HG03039 (cell line): ENCODE data around the gene NCF4.
A peak's percentile ranks its signal among the peaks of the same experiment; 100 is the strongest.

ENCODE experiments used
- ATAC-seq: cut with Tn5 transposase; IDR thresholded peaks from one replicate; pipeline ENCODE4 v1.9.1; 2021; ENCODE audit warnings: mild to moderate bottlenecking, moderate library complexity; ENCODE audit not compliant: unreplicated experiment

The NCF4 gene

DNA sequence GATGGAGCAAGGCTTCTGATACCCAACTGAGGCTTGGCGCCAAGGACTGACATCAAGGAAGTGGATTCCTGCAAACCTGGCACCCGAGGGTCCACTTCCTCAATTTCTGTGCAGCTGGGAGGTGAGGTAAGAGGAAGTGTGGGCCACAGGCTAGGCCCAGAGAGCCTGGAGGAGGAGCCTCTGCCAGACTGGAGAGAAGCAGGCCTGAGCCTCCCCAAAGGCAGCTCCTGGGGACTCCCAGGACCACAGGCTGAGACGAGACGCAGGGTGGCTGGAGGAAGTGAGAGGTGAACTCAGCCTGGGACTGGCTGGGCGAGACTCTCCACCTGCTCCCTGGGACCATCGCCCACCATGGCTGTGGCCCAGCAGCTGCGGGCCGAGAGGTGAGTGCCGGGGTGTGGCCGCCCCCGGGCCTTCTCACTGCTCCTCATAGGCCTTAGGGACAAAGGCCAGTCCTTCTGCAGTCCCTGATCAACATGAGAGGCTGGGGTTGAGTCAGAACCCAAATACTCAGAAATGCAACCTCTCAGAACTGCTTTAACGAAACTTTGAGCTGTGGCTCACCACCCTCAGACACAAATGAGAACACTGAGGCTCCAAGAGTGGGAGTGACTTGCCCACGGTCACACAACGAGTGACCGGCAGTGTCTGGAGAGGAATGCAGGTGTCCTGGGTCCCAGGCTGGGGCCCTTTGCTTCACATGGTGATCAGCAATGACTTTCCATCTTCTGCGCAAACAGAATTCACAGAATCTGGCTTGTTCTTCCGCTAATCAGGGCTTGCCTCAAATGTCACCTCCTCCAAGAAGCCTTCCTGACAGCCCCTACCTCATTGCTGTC is at the start of gene NCF4:
NCF4 (plus strand) TSS at position 186 of the 839 bp plus-strand sequence; CDS start at position 352, 166 bp downstream.
- peak; percentile 47 for ATAC-seq

DNA sequence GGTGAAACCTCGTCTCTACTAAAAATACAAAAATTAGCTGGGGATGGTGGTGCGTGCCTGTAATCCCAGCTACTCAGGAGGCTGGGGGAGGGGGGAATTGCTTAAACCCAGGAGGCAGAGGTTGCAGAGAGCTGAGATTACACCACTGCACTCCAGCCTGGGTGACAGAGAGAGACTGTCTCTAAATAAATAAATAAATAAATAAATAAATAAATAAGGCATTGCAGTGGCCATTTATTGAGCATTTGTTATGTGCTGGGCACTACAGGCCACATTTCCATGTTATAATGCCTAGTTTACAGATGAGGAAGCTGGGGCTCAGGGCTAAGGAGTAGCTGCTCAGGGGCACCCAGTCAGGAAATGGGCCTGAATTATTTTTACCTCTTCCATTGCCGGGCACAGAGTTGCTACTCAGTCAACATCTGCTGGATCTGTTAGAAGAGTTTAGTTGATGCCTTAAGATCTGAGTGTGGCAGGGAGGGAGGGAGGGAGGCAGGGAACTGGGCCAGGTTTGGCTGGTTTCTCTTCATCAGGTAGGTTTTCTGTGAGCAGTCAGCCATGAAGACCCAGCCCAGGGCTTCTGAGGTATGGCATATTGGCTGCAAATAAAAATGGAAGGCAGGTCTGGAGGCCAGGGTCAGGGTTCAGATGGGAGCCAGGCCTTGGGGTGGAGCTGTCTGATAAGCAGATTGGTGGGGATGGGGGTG is 49.6 kb upstream of the NCF4 start:
- no peak for ATAC-seq

DNA sequence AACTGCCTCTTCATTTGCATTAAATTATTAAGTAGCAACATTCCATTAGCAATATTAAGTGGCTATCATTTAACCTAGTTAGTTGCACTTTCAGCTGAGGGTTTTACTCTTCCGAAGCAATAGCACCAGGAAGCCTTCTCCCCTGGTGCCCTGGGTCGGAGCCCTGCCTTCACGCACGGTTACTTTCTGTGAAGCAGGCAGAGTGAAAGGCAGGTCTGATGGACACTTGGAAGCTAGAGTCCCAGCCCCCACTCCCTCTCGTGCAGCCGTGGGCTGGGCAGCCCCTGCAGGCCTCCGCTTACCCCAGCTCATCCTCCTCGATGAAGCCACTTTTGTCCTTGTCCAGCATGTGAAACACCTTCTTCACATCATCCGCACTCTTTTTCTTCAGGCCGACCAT is 46.0 kb upstream of the NCF4 start:
- no peak for ATAC-seq

DNA sequence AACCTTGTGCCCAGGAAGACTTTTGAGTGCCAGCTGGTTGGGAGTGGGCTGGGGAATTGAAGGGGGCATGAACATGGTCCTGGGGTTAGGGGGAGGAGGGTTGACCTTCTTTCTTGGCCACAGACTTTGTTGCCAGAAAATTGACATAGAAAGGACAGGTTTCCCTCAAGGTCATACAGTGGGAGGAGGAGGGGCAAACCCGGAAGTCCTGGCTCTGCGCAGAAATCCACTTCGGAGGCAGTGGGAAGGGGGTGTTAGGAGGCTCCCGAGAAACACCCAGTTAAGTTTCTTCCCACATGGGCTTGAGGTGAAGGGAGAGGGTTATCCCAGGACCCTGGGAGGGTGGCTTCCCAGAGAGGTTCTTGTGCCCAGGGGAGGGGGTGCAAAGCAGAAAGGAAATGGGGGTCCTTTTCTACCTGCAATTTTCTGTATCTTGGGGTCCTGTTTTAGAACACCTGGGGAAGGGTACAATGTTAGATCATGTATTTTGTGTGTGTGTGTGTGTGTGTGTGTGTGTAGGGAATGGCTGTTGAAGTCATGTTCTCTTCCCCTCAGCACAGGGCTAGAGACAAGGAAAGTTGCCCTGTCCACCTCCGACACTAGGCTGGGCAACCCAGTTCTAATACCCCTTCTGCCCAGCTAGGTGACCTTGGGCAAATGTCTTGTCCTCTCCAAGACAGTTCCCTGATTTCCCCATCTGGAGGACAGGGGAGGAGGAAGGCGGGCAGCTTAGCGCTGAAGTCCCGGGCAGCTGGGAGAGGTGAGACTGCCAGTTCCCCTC is 45.1 kb upstream of the NCF4 start:
- no peak for ATAC-seq

DNA sequence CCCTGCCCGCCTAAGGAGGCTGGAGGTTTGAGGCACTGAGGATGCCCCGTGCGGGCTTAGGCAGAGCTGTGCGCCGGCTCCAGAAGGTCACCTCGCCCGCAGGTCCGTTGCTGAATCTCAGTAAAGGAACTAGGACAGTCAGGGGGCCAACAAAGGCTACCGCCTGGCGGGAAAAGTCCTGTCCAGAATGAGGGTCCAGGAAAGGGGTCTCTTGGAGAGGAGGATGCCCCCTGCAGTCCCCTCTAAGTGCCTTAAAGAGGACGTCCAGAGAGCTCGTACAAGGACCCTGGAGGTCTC is 44.5 kb upstream of the NCF4 start:
- ATAC-seq: no peak

DNA sequence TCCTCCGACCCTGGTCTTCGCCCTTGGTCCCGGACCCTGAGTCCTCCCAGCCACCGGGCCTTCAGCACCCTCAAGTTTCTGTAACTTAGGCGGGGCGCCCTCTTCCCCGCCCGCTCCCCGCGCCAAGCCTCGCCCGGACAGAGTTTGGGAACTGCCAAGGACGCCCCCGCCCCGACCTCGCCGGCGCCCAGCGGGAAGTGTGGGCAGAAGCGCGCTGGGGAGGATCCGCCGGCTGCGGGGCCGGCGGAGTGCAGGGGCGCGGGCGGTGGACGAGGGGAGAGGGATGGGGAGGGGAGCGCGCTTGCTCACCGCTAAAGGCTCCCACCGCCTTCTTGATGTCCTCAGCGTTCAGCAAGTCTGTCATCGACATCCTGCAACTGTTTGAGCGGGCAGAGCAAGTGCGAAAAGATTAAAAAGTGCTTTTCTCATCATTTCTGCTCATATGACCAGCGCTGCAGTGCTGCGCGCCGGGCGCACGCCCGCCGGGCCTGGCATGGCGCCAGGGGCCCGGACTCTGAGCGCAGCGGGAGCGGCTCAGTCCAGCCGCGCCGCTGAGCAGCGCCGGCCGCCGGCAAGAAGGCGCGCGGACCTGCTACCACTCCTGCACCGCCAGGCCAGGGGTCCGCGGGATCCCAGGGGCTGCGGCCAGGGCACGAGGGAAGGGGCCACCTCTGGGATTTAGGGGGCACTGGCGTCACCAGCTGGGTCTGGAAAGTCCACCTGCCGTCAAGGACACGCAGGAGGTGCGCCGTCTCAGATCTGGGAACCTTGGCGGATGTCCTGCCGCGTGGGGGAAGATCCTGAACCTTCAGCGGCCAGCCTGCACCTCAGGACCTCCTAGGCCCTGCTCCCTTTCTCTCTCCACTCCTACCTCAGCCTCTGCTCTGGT is 43.9 kb upstream of the NCF4 start, which contains the start of gene PVALB:
PVALB (minus strand) TSS at position 400 of the 889 bp plus-strand sequence; CDS start at position 370, 30 bp downstream.
- ATAC-seq: no peak

DNA sequence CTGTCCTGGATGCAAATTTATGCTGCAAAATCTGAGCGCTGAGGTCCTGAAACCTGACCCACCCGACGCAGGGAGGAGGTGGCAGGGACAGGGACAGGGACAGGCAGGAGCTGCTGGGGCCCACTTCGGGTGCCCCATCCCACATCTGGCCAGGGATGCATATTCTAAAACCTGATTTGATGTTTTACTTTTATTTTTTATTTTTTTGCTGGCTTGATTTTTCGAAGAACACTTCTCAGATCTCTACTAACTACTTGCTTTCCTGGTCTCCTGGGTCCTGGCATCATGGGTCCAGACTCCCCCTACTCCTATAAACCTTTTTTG is 43.3 kb upstream of the NCF4 start:
- no peak for ATAC-seq

DNA sequence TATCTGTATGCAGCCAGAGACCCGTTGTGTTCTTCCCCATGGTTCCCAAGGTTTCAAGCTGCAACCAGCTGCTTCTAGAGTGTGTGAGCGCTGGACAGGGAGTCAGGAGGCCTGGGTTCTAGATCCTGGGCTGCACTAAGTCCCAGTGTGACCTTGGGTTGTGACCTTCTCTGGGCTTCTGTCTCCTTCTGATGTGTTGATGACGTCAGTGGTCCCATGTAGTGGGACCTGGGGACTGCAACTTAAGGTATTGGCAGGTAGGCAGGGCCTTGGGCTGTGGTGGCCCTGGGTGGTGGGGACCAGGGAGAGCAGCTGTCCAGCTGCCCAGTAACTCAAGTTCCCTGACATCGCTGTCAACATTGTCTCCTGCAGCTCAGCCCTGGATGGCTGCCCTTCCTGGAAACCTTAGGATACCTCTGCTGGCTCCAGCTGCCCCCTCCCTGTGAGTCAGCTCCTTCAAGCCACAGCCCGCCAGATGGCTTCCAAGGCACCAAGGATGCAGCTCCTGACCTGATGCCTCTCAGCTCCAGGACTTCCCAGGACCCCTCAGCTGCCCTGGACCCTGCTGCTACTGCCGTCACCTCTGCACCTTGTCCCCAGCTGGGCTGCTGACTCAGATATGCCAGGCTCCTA is 42.7 kb upstream of the NCF4 start:
- ATAC-seq: no peak

DNA sequence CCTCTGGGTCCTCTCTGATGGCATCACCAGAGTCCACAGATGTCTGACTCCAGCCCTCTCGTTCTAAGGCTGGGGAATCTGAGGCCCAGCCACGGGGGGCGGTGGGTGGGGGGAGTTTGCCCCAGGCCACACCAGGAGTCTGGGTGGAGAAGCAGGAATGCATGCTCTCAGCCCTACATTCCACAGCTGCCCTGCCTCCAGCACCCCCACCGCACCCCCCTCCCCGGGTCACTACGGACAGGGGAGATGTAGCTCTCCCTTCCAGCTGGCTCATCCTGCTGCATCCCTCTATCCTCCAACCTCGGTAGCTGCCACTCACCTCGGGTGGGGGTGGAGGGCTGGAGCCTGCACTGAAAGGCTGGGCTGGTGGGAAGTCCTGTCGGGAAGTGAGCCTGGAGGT is 41.7 kb upstream of the NCF4 start:
- no peak for ATAC-seq

DNA sequence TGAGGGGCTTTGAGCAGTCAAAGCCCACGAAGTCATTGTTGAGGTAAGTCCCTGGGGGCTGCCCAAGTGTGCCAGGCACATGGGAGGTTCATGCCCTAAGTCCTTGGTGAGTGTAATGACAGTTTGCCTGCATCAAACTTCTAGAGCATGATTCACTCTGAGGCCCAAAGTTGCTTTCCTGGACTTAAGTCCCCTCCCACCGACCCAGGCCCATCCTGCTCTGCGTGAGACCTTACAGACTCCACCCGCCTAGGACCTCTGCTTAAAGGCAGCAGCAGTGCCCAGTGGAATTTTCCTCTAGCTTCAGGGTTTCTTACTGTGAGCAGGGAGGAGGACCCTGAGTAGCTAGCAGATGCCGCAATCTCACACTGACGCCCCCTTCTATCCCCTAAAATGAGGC is 38.2 kb upstream of the NCF4 start:
- no peak for ATAC-seq

DNA sequence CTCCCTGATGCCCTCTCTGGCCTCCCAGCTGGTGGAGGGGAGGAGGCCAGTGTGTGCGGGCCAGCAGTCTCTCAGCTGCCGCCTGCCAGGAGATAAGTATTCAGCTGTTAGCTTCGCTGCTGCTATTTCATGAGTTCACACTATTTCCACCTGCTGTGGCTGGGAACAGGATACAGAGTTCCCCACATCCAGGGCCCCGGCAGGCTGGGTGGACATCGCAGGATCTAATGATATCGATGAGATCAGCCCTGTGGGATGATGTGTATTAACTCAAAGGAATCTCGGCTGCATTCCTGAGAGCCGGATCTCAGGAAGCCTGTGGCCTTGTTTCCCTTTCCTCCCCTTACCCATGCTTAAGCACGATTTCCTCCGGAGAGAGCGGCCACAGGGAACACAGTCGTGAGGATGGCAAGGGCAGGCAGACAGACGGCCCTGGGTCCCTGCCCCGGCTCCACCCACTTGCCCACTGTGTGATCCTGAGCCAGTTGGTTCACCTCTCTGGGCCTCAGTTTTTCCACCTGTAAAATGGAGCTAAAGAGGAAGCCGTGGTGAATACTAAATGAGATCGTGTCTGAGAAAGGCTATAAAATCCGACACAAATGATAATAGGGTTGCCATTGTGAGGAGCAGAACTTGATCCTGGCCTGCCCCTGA is 37.5 kb upstream of the NCF4 start:
- no peak for ATAC-seq

DNA sequence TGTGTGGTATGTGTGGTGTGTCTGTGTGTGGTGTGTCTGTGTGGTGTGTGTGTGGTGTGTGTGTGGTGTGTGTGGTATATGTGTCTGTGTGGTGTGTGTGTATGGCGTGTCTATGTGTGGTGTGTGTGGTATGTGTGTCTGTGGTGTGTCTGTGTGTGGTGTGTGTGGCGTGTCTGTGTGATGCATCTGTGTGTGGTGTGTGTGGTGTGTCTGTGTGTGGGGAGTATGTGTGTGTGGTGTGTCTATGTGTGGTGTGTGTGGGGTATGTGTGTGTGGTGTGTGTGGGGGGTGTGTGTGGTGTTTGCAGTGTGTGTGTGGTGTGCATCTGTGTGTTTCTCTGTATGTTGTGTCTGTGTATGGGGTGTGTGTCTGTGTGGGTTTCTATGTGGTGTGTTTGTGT is 36.2 kb upstream of the NCF4 start:
- no peak for ATAC-seq

DNA sequence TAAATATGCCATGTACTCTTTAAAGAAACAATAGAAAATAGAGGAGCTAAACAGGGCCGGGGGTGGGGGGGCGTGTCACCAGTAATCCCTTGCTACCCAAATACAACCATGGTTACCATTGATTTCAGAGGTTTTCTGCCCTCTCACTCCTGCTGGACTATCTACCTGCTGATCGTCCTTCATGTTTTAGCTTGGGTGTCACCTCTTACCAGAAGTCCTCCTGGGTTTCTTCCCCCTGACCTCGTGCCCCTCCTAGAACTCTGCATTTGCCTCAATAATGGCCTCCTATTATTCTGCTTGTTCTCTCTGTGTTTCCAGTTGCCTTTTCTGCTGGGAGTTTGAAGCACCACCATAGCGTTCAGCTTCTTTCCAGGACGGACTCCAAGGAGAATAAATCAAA is 34.5 kb upstream of the NCF4 start:
- ATAC-seq: no peak

DNA sequence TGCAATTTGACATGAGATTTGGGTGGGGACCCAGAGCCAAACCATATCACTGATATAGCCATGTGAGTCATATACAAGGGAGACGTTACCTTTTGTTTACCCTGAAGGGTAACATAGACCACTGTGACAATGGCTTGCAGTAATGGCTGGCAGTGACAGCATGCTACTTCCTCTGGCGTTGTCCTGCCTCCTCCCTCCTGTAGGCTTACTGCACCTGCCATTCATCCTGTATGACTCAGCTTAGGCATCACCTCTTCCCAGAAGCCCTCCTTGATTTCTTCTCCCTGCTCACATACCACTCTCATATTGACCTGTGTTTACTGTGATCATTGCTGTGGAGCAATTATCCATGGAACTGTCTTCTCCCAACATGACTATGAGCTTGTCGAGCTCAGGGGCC is 32.0 kb upstream of the NCF4 start:
- ATAC-seq: no peak

DNA sequence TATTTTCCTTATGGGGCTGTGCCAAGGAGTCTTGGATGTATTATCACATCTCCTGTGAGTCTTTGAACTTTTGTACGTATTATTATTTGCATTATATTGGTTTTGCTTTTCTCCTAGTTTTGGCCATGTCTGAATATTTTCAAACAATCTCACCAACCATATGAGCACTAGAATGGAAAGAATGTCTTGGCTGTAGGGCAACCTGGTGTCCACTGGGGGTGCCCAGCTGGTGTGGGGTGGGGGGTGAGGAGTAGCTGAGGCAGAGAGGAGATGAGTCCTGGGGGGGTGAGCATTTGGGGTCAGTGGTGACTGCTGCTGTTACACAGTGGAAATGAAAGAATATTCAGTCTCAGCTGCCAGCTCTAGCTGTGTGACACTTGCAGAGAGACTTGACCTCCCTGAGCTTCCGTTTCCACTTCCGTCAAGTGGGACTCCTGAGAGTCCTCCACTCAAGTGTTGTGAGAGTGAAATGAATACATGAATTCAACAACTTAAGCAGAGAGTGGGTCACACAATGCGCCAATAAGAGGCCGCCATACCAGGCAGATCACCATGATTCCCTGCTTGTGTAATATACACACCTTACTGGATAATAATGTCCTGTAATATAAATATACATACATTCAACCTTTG is 31.3 kb upstream of the NCF4 start:
- no peak for ATAC-seq

DNA sequence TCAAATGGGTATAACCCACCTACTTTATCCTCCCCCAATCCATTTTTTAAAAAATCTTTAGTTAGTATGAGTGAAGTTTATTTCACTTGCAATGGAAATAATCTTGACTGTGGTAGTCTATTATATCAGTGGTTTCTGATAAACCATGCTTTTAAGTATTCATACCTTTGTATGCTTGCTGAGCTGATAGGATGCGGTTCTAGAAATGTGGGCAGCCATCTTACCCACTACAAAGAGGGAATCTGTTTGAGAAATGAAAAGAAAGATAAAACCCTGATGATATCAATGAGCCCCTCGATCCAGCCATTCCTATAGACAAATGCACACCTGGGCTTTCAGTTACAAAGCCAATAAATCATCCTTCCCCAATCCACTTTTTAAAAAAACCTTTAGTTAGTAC is 30.2 kb upstream of the NCF4 start:
- ATAC-seq: no peak

DNA sequence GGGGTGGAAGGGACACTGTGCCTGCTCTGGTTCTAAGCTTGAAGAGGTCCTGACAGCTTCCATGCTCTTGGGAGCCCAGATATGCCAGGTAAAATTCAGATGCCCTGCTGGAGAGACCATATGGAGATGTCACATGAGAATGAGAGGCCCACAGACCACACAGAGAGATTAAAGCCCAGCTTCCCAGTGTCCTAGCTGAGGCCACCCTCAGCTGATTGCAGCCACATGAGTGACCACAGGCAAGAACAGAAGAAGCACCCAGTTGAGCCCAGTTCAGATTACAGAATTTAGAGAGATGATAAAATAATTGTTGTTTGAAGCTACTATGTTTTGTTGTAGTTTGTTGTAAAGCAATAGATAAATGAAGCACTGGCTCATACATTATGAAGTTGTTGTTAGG is 29.6 kb upstream of the NCF4 start:
- no peak for ATAC-seq

DNA sequence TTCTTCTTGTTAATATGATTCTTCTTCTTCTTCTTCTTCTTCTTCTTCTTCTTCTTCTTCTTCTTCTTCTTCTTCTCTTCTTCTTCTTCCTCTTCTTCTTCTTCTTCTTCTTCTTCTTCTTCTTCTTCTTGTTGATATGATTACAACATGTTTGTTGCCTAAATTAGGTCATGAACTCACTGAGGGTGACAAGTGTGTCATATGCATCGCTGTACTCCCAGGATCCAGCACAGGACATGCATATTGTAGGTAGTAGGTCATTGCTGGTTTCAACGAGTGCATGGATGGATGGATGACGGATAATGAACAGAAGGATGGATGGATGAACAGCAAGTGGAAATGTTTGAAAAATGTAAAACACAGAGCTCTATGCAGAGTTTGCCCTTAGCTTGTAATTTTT is 29.1 kb upstream of the NCF4 start:
- no peak for ATAC-seq

DNA sequence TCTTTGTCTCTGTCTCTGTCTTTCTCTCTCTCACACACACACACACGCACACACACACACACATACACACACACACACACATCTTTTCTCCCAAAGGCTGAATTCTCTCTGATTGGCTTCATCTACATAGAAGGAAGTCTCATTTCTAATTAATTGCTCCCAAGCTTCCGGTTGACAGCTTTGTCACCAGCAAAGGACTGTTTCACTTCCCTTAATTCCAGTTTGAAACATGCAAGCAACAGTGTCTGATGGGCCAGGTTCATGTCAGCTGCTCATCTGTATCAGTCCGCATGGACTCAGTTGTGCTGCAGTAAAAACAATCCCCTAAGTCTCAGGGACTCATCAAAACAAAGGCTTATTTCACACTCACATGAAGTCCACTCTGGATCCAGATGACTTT is 27.7 kb upstream of the NCF4 start:
- no peak for ATAC-seq
